Smooth muscle cell (in vitro differentiated cells): Measurements from ENCODE around the gene PPM1H. TPM values are rescaled to one million over a fixed set of nuclear protein-coding genes. Genes with fewer than 3 reads are reported as not detected.
A peak's percentile ranks its signal among the peaks of the same experiment; 100 is the strongest.

Experiments used
- DNase-seq: peaks from one replicate; lab custom pipeline; 2025; ENCODE audit not compliant: unreplicated experiment; lab: John Stamatoyannopoulos, UW
- H2AFZ ChIP-seq: fragments of 200-600 bp; sonication (generic); 2 replicates; pipeline ENCODE4 v1.6.0; 2016; ENCODE audit warnings: antibody characterized with exemption, low read depth, mild to moderate bottlenecking
- H3F3A ChIP-seq: fragments of 200-600 bp; sonication (generic); 2 replicates; pipeline ENCODE4 v1.6.0; 2017; ENCODE audit warnings: antibody characterized with exemption, low read depth
- H3K27ac ChIP-seq: fragments of 200-600 bp; sonication (generic); 2 replicates; pipeline ENCODE4 v1.5.1; 2016; ENCODE audit warnings: low read depth, mild to moderate bottlenecking
- H3K27me3 ChIP-seq: fragments of 200-600 bp; sonication (generic); 2 replicates; pipeline ENCODE4 v1.6.1; 2016; ENCODE audit warnings: low read depth, mild to moderate bottlenecking
- H3K36me3 ChIP-seq: fragments of 200-600 bp; sonication (generic); 2 replicates; pipeline ENCODE4 v1.5.1; 2016; ENCODE audit warnings: low read depth
- H3K4me1 ChIP-seq: fragments of 200-600 bp; sonication (generic); 2 replicates; pipeline ENCODE4 v1.5.1; 2016; ENCODE audit warnings: low read depth
- H3K4me2 ChIP-seq: fragments of 200-600 bp; sonication (generic); 2 replicates; pipeline ENCODE4 v1.6.0; 2016; ENCODE audit warnings: mild to moderate bottlenecking
- H3K4me3 ChIP-seq: fragments of 200-600 bp; sonication (generic); 2 replicates; pipeline ENCODE4 v1.5.1; 2016; ENCODE audit warnings: mild to moderate bottlenecking
- H3K79me2 ChIP-seq: fragments of 200-600 bp; sonication (generic); 2 replicates; pipeline ENCODE4 v1.6.0; 2016; ENCODE audit warnings: low read depth, mild to moderate bottlenecking
- H3K9ac ChIP-seq: fragments of 200-600 bp; sonication (generic); 2 replicates; pipeline ENCODE4 v1.6.0; 2016; ENCODE audit warnings: low read depth
- H3K9me3 ChIP-seq: fragments of 200-600 bp; sonication (generic); replicated peaks from 2 replicates; pipeline ENCODE4 v1.5.1; 2016; ENCODE audit warnings: low read depth
- H4K20me1 ChIP-seq: fragments of 200-600 bp; sonication (generic); 2 replicates; pipeline ENCODE4 v1.6.0; 2016; ENCODE audit warnings: low read depth
- WGBS: methylation state at CpG from one replicate; pipeline ENCODE4 v1.1.7; 2016; ENCODE audit warnings: low lambda C conversion rate; 5-methylcytosine and 5-hydroxymethylcytosine counted together
- polyA plus RNA-seq: library from polyadenylated mRNA; unstranded; fragments of >200 nt; fragmentation: Nextera tagmentation; extraction: Ambion mirVana; gene quantifications from 2 replicates; pipeline ENCODE4 v1.2.1, GENCODE V29; 2016
- total RNA-seq: library from RNA; depleted of rRNA; stranded (reverse); fragments of >200 nt; gene quantifications from 2 replicates; pipeline ENCODE4 v1.2.3, GENCODE V29; 2014
- TF ChIP-seq, protein P1 (sequence below): fragments of 200-600 bp; sonication (generic); IDR thresholded peaks from 2 replicates; pipeline ENCODE4 v1.5.1; 2017; ENCODE audit warnings: borderline replicate concordance, mild to moderate bottlenecking, antibody characterized with exemption; ENCODE audit not compliant: insufficient read depth, poor library complexity, severe bottlenecking

PPM1H gene
- total and polyA plus RNA-seq, 2 experiments from 2014 or later: 0.56 to 3.6 TPM

DNA sequence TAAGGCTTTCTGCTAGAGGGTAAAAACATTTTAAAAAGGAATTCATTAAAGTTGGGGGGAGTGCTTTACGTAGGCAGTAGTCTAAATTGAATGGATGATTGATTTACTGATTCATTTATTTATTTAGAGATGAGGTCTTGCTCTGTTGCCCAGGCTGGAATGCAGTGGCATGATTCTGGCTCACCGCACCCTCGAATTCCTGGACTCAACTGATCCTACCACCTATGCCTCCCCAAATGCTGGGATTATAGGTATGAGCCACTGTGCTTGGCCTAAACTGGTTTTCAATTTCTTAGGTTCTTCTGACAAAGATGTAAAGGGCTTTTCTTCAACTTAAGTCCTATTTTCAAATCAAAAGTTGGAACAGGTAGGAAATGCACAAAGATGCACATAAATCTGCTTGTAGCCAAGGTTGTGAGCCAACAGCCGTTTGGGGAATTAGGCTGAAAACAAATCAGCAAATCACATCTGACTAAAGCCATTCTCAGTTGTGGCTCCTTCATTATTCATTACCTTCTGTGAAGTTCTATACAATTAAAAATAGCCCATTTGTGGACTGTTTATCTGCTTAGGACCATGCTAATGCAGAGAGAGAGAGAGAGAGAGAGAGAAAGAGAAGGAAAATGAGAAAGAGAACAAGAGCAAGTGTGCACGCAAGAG lies 218.0 kb downstream of the PPM1H start:
- Histone ChIP-seq H3K27ac (no peak overlapping the region), H3K4me1 (peaks cover 44% of the 10 kb centered on the region), H3K9ac (no peak overlapping the region), H3K36me3 (no peaks in the 10 kb centered on the region), H3K79me2 (no peaks in the 10 kb centered on the region), H3F3A (no peaks in the 10 kb centered on the region), H2AFZ (peak overlapping the region; percentile 32), H4K20me1 (no peaks in the 10 kb centered on the region), H3K4me3 (no peak overlapping the region), H3K27me3 (no peaks in the 10 kb centered on the region), H3K9me3 (no peaks in the 10 kb centered on the region), H3K4me2 (no peak overlapping the region)
- TF ChIP-seq, protein P1, sequence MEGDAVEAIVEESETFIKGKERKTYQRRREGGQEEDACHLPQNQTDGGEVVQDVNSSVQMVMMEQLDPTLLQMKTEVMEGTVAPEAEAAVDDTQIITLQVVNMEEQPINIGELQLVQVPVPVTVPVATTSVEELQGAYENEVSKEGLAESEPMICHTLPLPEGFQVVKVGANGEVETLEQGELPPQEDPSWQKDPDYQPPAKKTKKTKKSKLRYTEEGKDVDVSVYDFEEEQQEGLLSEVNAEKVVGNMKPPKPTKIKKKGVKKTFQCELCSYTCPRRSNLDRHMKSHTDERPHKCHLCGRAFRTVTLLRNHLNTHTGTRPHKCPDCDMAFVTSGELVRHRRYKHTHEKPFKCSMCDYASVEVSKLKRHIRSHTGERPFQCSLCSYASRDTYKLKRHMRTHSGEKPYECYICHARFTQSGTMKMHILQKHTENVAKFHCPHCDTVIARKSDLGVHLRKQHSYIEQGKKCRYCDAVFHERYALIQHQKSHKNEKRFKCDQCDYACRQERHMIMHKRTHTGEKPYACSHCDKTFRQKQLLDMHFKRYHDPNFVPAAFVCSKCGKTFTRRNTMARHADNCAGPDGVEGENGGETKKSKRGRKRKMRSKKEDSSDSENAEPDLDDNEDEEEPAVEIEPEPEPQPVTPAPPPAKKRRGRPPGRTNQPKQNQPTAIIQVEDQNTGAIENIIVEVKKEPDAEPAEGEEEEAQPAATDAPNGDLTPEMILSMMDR: no peak
- 83% methylated on average over 5 of the region's 5 CpGs for WGBS
- DNase-seq: no peak

DNA sequence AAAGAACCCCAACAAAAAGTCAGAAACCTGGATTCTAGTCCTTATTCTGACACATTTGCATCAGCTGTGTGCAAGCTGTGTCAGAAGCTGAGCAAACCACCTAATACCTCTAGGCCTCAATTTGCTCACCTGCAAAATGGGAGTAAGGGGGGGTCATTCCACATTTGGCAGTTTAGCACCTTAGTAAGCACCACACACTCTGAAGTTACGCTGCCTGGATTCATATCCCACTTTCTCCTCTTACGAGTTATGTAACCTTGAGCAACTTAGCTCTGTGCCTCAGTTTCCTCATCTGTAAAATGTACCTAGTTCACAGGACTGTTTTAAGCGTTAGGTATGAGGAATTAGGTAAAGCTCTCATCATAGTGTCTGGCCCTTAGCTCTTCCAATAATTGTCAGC lies 218.9 kb downstream of the PPM1H start:
- peaks cover 47% of the 10 kb centered on the region for H3K4me1 ChIP-seq
- no peaks in the 10 kb centered on the region for H3F3A ChIP-seq
- WGBS: 96% methylated on average over 3 of the region's 3 CpGs
- no peaks in the 10 kb centered on the region for H3K9me3 ChIP-seq
- TF ChIP-seq, protein P1: no peak
- no peak overlapping the region for H3K4me3 ChIP-seq
- no peaks in the 10 kb centered on the region for H4K20me1 ChIP-seq
- no peaks in the 10 kb centered on the region for H3K79me2 ChIP-seq
- no peak for DNase-seq
- H3K27me3 ChIP-seq: no peaks in the 10 kb centered on the region
- no peak overlapping the region for H2AFZ ChIP-seq
- H3K4me2 ChIP-seq: no peak overlapping the region
- H3K27ac ChIP-seq: no peak overlapping the region
- no peak overlapping the region for H3K9ac ChIP-seq
- H3K36me3 ChIP-seq: no peaks in the 10 kb centered on the region

DNA sequence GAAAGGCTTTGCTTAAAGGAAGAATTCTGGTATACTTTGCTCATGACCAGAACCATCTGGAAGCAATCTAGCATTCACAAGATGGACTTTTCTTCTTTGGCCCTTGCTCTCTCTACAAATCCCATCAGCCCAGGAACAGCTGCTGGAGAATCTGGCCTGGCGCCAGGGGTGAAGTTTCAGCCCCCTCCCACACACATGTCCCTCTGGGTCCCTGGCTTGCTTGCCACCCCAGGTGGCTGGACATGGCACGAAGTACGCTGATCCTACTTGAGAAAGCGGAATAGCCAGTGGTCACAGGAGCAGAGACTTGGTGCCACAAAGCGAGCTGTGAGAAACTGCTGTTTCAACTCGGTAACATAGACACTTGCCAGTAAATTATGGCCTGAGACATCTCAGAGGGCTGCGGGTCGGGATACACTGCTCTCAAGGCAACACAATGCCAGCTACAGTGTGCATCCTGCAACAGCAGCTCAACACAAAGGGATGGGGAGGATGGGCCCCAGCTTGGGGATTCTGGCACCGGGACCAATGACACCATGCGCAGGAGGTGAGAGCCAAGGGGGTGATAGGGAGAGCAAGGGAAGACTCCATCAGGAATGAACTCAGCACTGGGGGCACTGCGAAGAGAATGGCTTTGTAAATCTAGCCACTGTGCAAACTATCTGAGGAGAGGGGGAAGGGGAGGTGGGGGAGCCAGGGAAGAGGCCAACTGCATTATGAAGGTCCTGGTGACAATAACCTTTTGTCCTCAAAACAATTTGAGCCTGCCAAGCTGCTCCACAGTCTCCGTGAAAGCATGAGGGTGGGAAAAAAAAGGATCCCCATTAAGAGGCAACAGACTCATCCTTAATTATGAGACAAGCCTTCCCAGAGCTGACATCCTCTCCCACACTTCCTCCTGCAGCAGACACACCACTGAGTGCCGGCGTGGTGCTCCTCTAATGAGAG lies 219.9 kb downstream of the PPM1H start:
- no peaks in the 10 kb centered on the region for H3K9me3 ChIP-seq
- no peaks in the 10 kb centered on the region for H4K20me1 ChIP-seq
- H3K4me3 ChIP-seq: no peak overlapping the region
- H3F3A ChIP-seq: no peaks in the 10 kb centered on the region
- H3K79me2 ChIP-seq: no peaks in the 10 kb centered on the region
- no peaks in the 10 kb centered on the region for H3K27me3 ChIP-seq
- 79% methylated on average over 14 of the region's 14 CpGs for WGBS
- H2AFZ ChIP-seq: no peak overlapping the region
- H3K9ac ChIP-seq: no peak overlapping the region
- H3K4me2 ChIP-seq: no peak overlapping the region
- H3K36me3 ChIP-seq: no peaks in the 10 kb centered on the region
- H3K27ac ChIP-seq: no peak overlapping the region
- peaks cover 43% of the 10 kb centered on the region for H3K4me1 ChIP-seq
- no peak for DNase-seq
- TF ChIP-seq, protein P1: no peak
